ENCODE measurements around the gene RHAG. TPM values are rescaled to one million over a fixed set of nuclear protein-coding genes. Genes with fewer than 3 reads are reported as not detected.
"Not testable (repeated sequence)": the region's sequence is repeated elsewhere in the genome, so short reads cannot be mapped to it uniquely, and the experiment has no call there.

The RHAG gene
- total and polyA plus RNA-seq, 4 donors = 0.03 to 5.7 (median 0.31) TPM; not detected in 1

GRCh38 chr6:49607391-49607982, 29.2 kb downstream of the RHAG start:
- Histone ChIP-seq H3K27ac (ENCODE audit: low read depth in 1 of 2, low read length in 1 of 2) (no peak overlapping the region), H3K36me3 (ENCODE audit: control insufficient read depth in 4 of 4, insufficient read depth in 4 of 4, low read length in 4 of 4) (no peaks in the 10 kb centered on the region), H3K9me3 (ENCODE audit: control insufficient read depth in 4 of 4, insufficient read depth in 3 of 4, low read length in 3 of 4) (no peaks in the 10 kb centered on the region), H3K27me3 (ENCODE audit: control insufficient read depth in 3 of 3, insufficient read depth in 3 of 3, low read length in 2 of 3) (peaks cover 0 to 2% (median 0%) of the 10 kb centered on the region in 3 donors), H3K4me1 (ENCODE audit: control insufficient read depth in 5 of 5, insufficient read depth in 5 of 5, low read length in 5 of 5) (no peaks in the 10 kb centered on the region), H3K9ac (ENCODE audit: insufficient read depth in 1 of 2, low read length in 2 of 2) (no peak overlapping the region), H3K4me3 (no peak overlapping the region)
- ATAC-seq (ENCODE audit: insufficient read depth, low FRiP score) (no peak), DNase-seq (no peak)
- no peak for TF ChIP-seq CTCF (IDR thresholded peaks at IDR 0.05; ENCODE audit: control extremely low read depth, extremely low read depth)

- 39 to 50% methylated on average over 4 of the region's 4 CpGs for WGBS, 2 donors
- peak; percentile 37 for TF ChIP-seq CTCF (IDR thresholded peaks at IDR 0.05; ENCODE audit: control extremely low read depth, extremely low read depth)
- peak; percentile 46 to 94 (median 92) for DNase-seq
- peak; percentile 81 for ATAC-seq (ENCODE audit: insufficient read depth, low FRiP score)
- Histone ChIP-seq H3K27me3 (ENCODE audit: control insufficient read depth in 3 of 3, insufficient read depth in 3 of 3, low read length in 2 of 3) (peaks cover 0 to 2% (median 0%) of the 10 kb centered on the region in 3 donors), H3K4me1 (ENCODE audit: control insufficient read depth in 5 of 5, insufficient read depth in 5 of 5, low read length in 5 of 5) (no peaks in the 10 kb centered on the region), H3K27ac (ENCODE audit: low read depth in 1 of 2, low read length in 1 of 2) (no peak overlapping the region), H3K36me3 (ENCODE audit: control insufficient read depth in 4 of 4, insufficient read depth in 4 of 4, low read length in 4 of 4) (no peaks in the 10 kb centered on the region), H3K9me3 (ENCODE audit: control insufficient read depth in 4 of 4, insufficient read depth in 3 of 4, low read length in 3 of 4) (no peaks in the 10 kb centered on the region), H3K9ac (ENCODE audit: insufficient read depth in 1 of 2, low read length in 2 of 2) (no peak overlapping the region), H3K4me3 (no peak overlapping the region)
Measured at GRCh38 chr6:49606721-49607390, 29.8 kb downstream of the RHAG start.

GRCh38 chr6:49604080-49604479, 32.6 kb downstream of the RHAG start:
- ATAC-seq (ENCODE audit: insufficient read depth, low FRiP score); H3K9ac ChIP-seq (ENCODE audit: insufficient read depth in 1 of 2, low read length in 2 of 2); H3K4me1 ChIP-seq (ENCODE audit: control insufficient read depth in 5 of 5, insufficient read depth in 5 of 5, low read length in 5 of 5); DNase-seq; H3K36me3 ChIP-seq (ENCODE audit: control insufficient read depth in 4 of 4, insufficient read depth in 4 of 4, low read length in 4 of 4); H3K4me3 ChIP-seq; H3K9me3 ChIP-seq (ENCODE audit: control insufficient read depth in 4 of 4, insufficient read depth in 3 of 4, low read length in 3 of 4); H3K27me3 ChIP-seq (ENCODE audit: control insufficient read depth in 3 of 3, insufficient read depth in 3 of 3, low read length in 2 of 3); H3K27ac ChIP-seq (ENCODE audit: low read depth in 1 of 2, low read length in 1 of 2): not testable (repeated sequence)
- 93 to 94% methylated on average over 2 to 3 of the region's 3 CpGs for WGBS, 2 donors

DNA sequence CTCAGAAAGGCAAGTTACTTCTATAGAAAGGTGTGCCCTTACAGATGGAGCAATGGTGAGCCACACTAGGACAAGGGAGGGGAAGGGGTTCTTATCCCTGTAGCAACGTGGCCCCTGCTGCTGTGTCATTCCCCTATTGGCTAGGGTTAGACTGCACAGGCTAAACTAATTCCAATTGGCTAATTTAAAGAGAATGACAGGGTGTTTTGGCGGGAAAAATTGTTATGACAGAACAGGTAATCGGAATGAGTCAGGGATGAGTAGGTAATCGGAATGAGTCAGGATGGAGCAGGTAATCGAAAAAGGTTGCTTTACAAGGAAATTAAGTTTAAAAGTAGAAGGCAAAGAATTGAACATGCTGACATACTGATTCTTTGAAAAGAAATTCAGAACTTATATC, 49.4 kb downstream of the RHAG start:
- not testable (repeated sequence) for ATAC-seq (ENCODE audit: insufficient read depth, low FRiP score)
- WGBS, 2 donors = 92% methylated on average over 5 of the region's 5 CpGs

More for the DNA sequence above, 49.4 kb downstream of the RHAG start:
- H3K36me3 ChIP-seq (ENCODE audit: control insufficient read depth in 4 of 4, insufficient read depth in 4 of 4, low read length in 4 of 4); H3K9me3 ChIP-seq (ENCODE audit: control insufficient read depth in 4 of 4, insufficient read depth in 3 of 4, low read length in 3 of 4); H3K4me1 ChIP-seq (ENCODE audit: control insufficient read depth in 5 of 5, insufficient read depth in 5 of 5, low read length in 5 of 5); H3K4me3 ChIP-seq; H3K9ac ChIP-seq (ENCODE audit: insufficient read depth in 1 of 2, low read length in 2 of 2); H3K27me3 ChIP-seq (ENCODE audit: control insufficient read depth in 3 of 3, insufficient read depth in 3 of 3, low read length in 2 of 3); H3K27ac ChIP-seq (ENCODE audit: low read depth in 1 of 2, low read length in 1 of 2); DNase-seq: not testable (repeated sequence)

Measured in lung (tissue), 12 donors.